GM10266 (cell line): Measurements from ENCODE around the gene TJP3.

ENCODE experiments used
- DNase-seq: peaks from one replicate; pipeline ENCODE4 v3.0.0; 2012; ENCODE audit errors: extremely low spot score
- TF ChIP-seq, protein P1 (sequence below): IDR thresholded peaks from 2 replicates; pipeline ENCODE4 v1.5.1; 2012; ENCODE audit warnings: mild to moderate bottlenecking, low read depth; ENCODE audit not compliant: control insufficient read depth, insufficient read depth; ENCODE audit errors: missing control alignments

The TJP3 gene

DNA sequence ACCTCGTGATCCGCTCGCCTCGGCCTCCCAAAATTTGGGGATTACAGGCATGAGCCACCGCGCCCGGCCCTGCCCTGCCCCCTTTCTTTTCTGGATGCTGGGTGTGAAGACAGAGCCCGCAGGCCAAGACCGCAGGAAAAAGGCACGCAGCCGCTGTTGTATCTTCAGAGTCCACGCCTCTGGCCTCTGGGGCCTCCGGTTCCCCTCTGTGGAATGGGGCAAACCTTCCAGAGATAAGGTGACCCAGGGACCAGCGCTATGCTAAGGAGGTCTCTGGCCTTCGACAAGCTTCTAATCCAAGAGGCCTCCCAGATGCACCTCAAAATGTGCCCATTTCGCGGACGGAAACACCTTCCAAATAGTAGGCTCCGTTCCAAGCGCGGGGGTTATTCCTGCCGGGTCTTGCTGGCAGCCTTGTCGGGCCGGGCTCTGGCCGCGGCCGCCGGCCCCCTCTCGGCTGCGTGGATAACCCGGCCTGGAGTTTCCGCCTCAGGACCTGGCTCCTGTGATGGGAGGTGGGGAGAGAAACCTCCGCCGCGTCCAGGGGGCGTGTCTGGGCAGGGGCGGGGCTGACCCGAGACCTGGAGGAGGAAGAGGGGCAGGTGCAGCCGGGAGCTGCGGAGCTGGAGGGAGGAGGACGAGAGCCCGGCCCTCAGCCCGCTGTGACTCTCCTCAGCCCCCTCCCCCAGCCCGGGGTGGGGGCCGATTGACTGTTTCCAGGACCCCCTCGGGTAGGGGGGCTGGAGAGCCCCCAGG lies 13.1 kb downstream of the TJP3 start:
- peak; percentile 93 for DNase-seq
- TF ChIP-seq, protein P1, sequence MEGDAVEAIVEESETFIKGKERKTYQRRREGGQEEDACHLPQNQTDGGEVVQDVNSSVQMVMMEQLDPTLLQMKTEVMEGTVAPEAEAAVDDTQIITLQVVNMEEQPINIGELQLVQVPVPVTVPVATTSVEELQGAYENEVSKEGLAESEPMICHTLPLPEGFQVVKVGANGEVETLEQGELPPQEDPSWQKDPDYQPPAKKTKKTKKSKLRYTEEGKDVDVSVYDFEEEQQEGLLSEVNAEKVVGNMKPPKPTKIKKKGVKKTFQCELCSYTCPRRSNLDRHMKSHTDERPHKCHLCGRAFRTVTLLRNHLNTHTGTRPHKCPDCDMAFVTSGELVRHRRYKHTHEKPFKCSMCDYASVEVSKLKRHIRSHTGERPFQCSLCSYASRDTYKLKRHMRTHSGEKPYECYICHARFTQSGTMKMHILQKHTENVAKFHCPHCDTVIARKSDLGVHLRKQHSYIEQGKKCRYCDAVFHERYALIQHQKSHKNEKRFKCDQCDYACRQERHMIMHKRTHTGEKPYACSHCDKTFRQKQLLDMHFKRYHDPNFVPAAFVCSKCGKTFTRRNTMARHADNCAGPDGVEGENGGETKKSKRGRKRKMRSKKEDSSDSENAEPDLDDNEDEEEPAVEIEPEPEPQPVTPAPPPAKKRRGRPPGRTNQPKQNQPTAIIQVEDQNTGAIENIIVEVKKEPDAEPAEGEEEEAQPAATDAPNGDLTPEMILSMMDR, result peak; percentile 10

DNA sequence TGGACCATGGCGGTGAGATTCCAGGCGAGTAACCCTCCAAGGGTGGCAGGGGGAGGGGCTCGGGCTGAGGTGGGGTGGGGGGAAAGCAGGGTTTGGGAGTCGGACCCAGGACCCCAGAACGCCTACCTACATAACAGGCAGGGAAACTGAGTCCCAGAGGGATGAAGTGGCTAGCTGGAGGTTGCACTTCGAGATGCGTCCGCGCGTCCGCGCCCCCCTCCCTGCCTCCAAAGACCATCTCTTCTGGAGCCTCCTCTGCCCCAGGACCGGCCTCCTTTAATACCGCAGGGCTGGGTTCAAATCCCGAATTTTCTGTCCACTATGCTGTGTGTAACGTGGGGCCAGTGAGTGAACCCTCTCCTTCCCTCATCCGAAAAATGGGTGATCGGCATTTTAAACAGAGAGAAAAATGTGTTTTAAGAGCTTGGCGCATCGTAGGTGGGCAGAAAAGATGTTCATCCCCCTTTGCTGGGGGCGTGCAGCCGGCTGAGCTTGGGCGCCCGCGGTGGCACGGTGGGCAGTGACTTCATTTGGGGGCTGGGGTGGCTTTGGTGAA lies 13.8 kb downstream of the TJP3 start:
- peak; percentile 32 for DNase-seq
- TF ChIP-seq, protein P1, result no peak

DNA sequence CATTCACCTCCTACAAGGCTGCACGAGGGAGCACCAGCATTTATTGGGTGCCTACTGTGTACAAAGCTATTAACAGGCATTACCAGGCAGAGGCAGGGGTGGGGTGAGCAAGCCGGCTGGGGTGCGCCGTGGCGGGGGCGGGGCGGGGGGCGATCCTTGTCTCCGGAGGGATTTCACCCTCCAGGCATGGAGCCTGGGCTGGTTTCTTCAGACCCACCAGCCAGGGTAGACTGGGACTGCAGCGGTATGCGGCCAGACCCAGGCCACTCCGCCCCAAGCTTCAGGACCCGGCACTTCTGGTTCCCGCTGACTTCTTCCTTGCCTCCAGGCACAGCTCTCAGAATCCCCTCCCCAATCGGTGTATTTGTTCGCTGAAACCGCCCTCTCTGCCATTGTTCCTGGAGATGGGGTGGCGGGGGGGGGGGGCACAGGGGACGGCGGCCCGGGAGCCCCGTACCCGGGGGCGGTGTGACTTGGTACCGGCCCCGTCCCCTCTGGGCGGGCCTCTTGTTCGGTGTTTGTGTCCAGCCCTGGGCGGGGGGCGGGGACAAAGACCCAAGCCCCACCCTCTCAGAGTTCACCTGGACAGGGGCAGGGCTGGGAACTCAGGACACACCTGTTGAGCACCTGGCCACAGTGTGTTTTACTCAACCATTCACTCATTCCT lies 14.4 kb downstream of the TJP3 start:
- TF ChIP-seq, protein P1, result no peak
- no peak for DNase-seq

DNA sequence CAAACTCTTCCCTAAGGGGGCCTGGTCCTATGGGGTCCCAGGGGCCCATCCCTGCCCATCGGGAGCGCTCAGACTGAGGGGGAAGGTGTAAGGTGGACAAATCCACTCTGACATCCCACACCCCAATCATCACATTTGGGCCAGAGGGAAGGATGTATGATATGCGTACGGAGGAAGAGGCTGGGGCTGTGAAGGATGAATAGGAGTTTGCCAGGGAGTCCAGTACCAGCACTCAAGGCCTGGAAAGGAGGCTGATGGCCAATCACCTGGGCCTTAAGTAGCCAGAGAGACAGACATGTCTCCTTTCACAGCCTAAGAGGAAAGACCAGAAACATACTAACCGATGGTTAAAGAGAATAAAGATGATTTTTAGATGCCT lies 14.9 kb downstream of the TJP3 start:
- DNase-seq, result no peak
- TF ChIP-seq, protein P1, result no peak

DNA sequence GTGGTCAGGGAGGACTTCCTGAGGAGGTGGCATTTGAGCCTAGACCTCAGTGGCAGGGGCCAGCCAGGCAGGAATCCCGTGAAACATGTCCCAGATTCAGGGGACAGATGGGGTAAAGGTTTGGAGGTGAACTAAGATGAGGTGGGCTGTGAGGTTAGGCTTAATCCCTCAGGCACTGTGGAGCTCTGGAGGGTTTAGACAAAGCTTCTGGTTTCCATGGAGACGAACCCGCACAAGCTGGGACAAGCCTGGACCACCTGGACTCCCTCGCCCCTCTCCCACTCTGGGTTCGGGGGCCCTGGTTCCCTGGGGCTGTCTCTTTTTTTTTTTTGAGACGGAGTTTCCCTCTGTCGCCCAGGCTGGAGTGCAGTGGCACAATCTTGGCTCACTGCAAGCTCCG lies 15.7 kb downstream of the TJP3 start:
- TF ChIP-seq, protein P1, result no peak
- DNase-seq, result no peak

DNA sequence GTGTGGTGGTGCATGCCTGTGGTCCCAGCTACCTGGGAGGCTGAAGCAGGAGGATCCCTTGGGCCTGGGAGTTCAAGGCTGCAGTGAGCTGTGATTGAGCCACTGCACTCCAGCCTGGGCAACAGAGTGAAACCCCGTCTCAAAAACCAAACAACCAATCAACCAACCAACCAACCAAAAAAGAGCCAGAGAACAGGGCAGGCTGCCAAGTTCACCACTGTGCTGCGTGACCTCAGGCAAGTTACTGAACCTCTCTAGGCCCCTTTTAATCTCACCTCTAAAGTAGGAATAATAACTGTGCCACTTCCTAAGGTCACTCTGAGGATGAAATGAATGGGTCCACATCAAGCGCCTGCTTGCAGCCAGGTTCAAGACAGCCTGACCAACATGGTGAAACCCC lies 16.9 kb downstream of the TJP3 start:
- DNase-seq, result no peak
- TF ChIP-seq, protein P1, result no peak

DNA sequence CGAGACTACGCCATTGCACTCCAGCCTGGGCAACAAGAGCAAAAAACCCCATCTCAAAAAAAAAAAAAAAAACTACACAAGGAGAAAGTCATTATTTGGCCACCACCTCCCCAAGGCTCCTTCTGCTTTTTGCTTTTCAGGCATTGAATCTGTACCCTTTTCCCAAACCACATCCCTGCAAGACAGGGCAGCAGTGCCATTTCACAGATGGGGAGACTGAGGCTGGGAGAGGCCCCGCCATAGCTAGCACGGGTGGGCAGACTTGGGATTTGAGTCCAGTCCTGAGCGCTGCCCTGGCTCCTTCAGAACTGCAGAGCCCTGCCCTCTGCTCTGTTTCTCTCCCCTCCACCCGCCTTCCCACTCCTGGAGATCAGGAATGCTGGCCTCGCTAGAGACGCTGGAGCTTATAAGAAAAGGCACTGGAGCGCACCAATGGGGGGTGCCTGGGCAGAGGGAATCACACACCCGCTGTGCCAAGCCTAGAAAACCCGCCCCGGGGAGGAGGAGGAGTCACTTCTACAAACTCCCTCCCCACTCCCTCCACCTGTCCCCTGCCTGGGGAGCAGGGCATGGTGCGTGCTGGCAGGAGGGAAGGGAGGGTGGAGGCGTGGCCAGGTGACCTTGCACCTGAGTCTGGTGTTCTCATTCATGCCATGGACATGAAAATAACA lies 17.6 kb downstream of the TJP3 start:
- DNase-seq, result no peak
- TF ChIP-seq, protein P1, result no peak
